A549 (cell line): ENCODE measurements around the gene BCAS3.

ENCODE experiments used
- EP300 ChIP-seq, 2 experiments: fragments of >200 bp; sonication (Bioruptor Twin); formaldehyde crosslinking; IDR thresholded peaks; 2 replicates in 1 of 2; 3 replicates in 1 of 2; pipeline ENCODE4 v1.6.1; 2016 to 2017
- FOSB ChIP-seq: fragments of 250-450 bp; sonication (Bioruptor Pico); IDR thresholded peaks from 2 replicates; pipeline ENCODE4 v1.5.0; 2020; ENCODE audit warnings: mild to moderate bottlenecking, moderate library complexity
- HDAC2 ChIP-seq: fragments of 200-600 bp; sonication (generic); IDR thresholded peaks from 2 replicates; pipeline ENCODE4 v1.6.1; 2016
- JUNB ChIP-seq: fragments of >200 bp; sonication (Bioruptor Twin); formaldehyde crosslinking; IDR thresholded peaks from 2 replicates; pipeline ENCODE4 v1.6.1; 2016
- POLR2A ChIP-seq: IDR thresholded peaks from 2 replicates; pipeline ENCODE4 v1.6.1; 2012; ENCODE audit warnings: mild to moderate bottlenecking, low read length
- POLR2AphosphoS2 ChIP-seq: conservative IDR thresholded peaks from 2 replicates; pipeline ENCODE4 v1.6.1; 2012; ENCODE audit warnings: low read length, improper control_type of control experiment, inconsistent platforms
- RARB ChIP-seq: fragments of 250-450 bp; sonication (Bioruptor Pico); IDR thresholded peaks from 2 replicates; pipeline ENCODE4 v1.8.0; 2021; ENCODE audit warnings: mild to moderate bottlenecking, moderate library complexity
- RFX5 ChIP-seq: fragments of 450-650 bp; IDR thresholded peaks from 2 replicates; pipeline ENCODE4 v1.7.1; 2014; ENCODE audit warnings: antibody characterized with exemption, mild to moderate bottlenecking, moderate library complexity
- SMC3 ChIP-seq: fragments of >200 bp; sonication (Bioruptor Twin); formaldehyde crosslinking; IDR thresholded peaks from 3 replicates; pipeline ENCODE4 v1.6.1; 2018; ENCODE audit warnings: inconsistent platforms
- SREBF2 ChIP-seq: fragments of 450-650 bp; IDR thresholded peaks from 2 replicates; pipeline ENCODE4 v1.6.1; 2014; ENCODE audit warnings: mild to moderate bottlenecking, moderate library complexity
- ZFP36 ChIP-seq: fragments of 450-650 bp; IDR thresholded peaks from 2 replicates; pipeline ENCODE4 v1.6.1; 2014; ENCODE audit warnings: borderline replicate concordance; ENCODE audit not compliant: partially characterized antibody
- TF ChIP-seq, protein P1 (sequence below): fragments of >200 bp; sonication (Bioruptor Twin); formaldehyde crosslinking; IDR thresholded peaks from 3 replicates; pipeline ENCODE4 v1.5.1; 2016

GRCh38 chr17:61280338-61280737 lies 602.7 kb downstream of the BCAS3 start:
- TF ChIP-seq, protein P1, sequence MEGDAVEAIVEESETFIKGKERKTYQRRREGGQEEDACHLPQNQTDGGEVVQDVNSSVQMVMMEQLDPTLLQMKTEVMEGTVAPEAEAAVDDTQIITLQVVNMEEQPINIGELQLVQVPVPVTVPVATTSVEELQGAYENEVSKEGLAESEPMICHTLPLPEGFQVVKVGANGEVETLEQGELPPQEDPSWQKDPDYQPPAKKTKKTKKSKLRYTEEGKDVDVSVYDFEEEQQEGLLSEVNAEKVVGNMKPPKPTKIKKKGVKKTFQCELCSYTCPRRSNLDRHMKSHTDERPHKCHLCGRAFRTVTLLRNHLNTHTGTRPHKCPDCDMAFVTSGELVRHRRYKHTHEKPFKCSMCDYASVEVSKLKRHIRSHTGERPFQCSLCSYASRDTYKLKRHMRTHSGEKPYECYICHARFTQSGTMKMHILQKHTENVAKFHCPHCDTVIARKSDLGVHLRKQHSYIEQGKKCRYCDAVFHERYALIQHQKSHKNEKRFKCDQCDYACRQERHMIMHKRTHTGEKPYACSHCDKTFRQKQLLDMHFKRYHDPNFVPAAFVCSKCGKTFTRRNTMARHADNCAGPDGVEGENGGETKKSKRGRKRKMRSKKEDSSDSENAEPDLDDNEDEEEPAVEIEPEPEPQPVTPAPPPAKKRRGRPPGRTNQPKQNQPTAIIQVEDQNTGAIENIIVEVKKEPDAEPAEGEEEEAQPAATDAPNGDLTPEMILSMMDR, result no peak
- TF ChIP-seq EP300 (IDR thresholded peaks at IDR 0.05) (no peak), POLR2A (no peak), SMC3 (no peak), RFX5 (no peak), FOSB (no peak), JUNB (no peak), SREBF2 (no peak), HDAC2 (no peak), RARB (CRISPR knock-in tag) (no peak), POLR2AphosphoS2 (no peak), ZFP36 (no peak)
